Endothelial cell of umbilical vein (primary cell): ENCODE results near the gene DNAH11. TPM values are rescaled to one million over a fixed set of nuclear protein-coding genes. Genes with fewer than 3 reads are reported as not detected.

Source experiments
- BruUV-seq: library from RNA; stranded (reverse); fragments of 400-500 nt; replicated peaks from 2 replicates; lab custom pipeline; 2021; lab: Mats Ljungman, UMichigan
- CTCF ChIA-PET: fragments of 300-600, 350-600 bp; sonication (Branson Sonifier 250); formaldehyde crosslinking; loops from one replicate; lab custom pipeline; 2021; ENCODE audit warnings: antibody characterized with exemption, inconsistent platforms; lab: Charles Lee
- POLR2A ChIA-PET: fragments of 300-600, 350-600 bp; sonication (Branson Sonifier 250); formaldehyde crosslinking; loops from one replicate; lab custom pipeline; 2021; ENCODE audit warnings: antibody characterized with exemption, inconsistent platforms; lab: Charles Lee
- DNase-seq: peaks from one replicate; pipeline ENCODE4 v3.0.0-alpha.2; 2011; ENCODE audit warnings: low read depth, low spot score
- FAIRE-seq: peaks from 2 replicates; lab custom pipeline; 2011; peaks lifted over from hg19 to GRCh38; lab: Jason Lieb, UNC
- H2AFZ ChIP-seq: 2 replicates; pipeline ENCODE4 v1.6.0; 2012; ENCODE audit warnings: low read depth, low read length, control low read depth, inconsistent platforms
- H3K27ac ChIP-seq: 2 replicates; pipeline ENCODE4 v1.5.1; 2011; ENCODE audit warnings: low read depth, mild to moderate bottlenecking, control low read depth, low read length, moderate library complexity; ENCODE audit not compliant: insufficient read depth
- H3K27me3 ChIP-seq, 2 experiments: 2 replicates each; pipeline versions ENCODE4 v1.6.0 to v1.6.1; 2011; ENCODE audit warnings: low read length in 2 of 2, mixed read lengths in 1 of 2; ENCODE audit not compliant: control insufficient read depth in 2 of 2, insufficient read depth in 2 of 2
- H3K36me3 ChIP-seq, 2 experiments: 2 replicates in 1 of 2; 3 replicates in 1 of 2; pipeline ENCODE4 v1.5.1; 2011; ENCODE audit warnings: low read length in 2 of 2, mild to moderate bottlenecking in 1 of 2, moderate library complexity in 1 of 2; ENCODE audit not compliant: control insufficient read depth in 2 of 2, insufficient read depth in 2 of 2; ENCODE audit errors: extremely low read depth in 1 of 2
- H3K4me1 ChIP-seq: 3 replicates; pipeline ENCODE4 v1.5.1; 2011; ENCODE audit warnings: mild to moderate bottlenecking, low read length; ENCODE audit not compliant: control insufficient read depth, insufficient read depth; ENCODE audit errors: extremely low read depth
- H3K4me2 ChIP-seq: 2 replicates; pipeline ENCODE4 v1.6.1; 2011; ENCODE audit warnings: low read length, control low read depth, mixed read lengths; ENCODE audit not compliant: insufficient read depth
- H3K4me3 ChIP-seq, 3 experiments: fragments of 200-600 bp in 1 of 3; sonication (generic), shearing (Covaris generic) in 1 of 3; replicated peaks in 1 of 3; 2 replicates each; pipeline ENCODE4 v1.5.1; 2011 to 2016; ENCODE audit warnings: control low read depth in 3 of 3, low read length in 3 of 3, mild to moderate bottlenecking in 2 of 3, inconsistent platforms in 1 of 3, low read depth in 1 of 3, moderate library complexity in 1 of 3; ENCODE audit not compliant: insufficient read depth in 1 of 3
- H3K79me2 ChIP-seq: 2 replicates; pipeline ENCODE4 v1.6.0; 2012; ENCODE audit warnings: low read length, inconsistent platforms; ENCODE audit not compliant: control insufficient read depth, insufficient read depth
- H3K9ac ChIP-seq: replicated peaks from 2 replicates; pipeline ENCODE3; 2011; ENCODE audit warnings: low read length, control low read depth; ENCODE audit not compliant: insufficient read depth; ENCODE audit errors: extremely low read depth
- H3K9me1 ChIP-seq: replicated peaks from 3 replicates; pipeline ENCODE4 v1.6.0; 2011; ENCODE audit warnings: mild to moderate bottlenecking, low read length; ENCODE audit not compliant: control insufficient read depth, insufficient read depth; ENCODE audit errors: extremely low read depth
- H3K9me3 ChIP-seq: replicated peaks from 2 replicates; pipeline ENCODE4 v1.5.1; 2012; ENCODE audit warnings: low read length, inconsistent platforms; ENCODE audit not compliant: control insufficient read depth, insufficient read depth
- H4K20me1 ChIP-seq: replicated peaks from 2 replicates; pipeline ENCODE3; 2011; ENCODE audit warnings: mild to moderate bottlenecking, low read length; ENCODE audit not compliant: control insufficient read depth, insufficient read depth; ENCODE audit errors: extremely low read depth
- EZH2 ChIP-seq: IDR thresholded peaks from 2 replicates; pipeline ENCODE4 v1.6.1; 2012; ENCODE audit warnings: borderline replicate concordance, low read depth, mild to moderate bottlenecking, moderate library complexity, low read length, inconsistent platforms; ENCODE audit not compliant: severe bottlenecking
- FOS ChIP-seq: IDR thresholded peaks from 2 replicates; pipeline ENCODE4 v1.6.1; 2011; ENCODE audit warnings: mild to moderate bottlenecking, low read length, moderate library complexity, borderline replicate concordance; ENCODE audit not compliant: insufficient read depth
- GATA2 ChIP-seq: IDR thresholded peaks from 2 replicates; pipeline ENCODE4 v1.7.0; 2011; ENCODE audit warnings: low read depth, mild to moderate bottlenecking, moderate library complexity, mixed read lengths, low read length; ENCODE audit not compliant: insufficient read length, insufficient read depth
- JUN ChIP-seq: IDR thresholded peaks from 2 replicates; pipeline ENCODE4 v1.6.1; 2011; ENCODE audit warnings: borderline replicate concordance, low read depth; ENCODE audit not compliant: insufficient read length, insufficient read depth
- MYC ChIP-seq: IDR thresholded peaks from one replicate; pipeline ENCODE4 v1.6.1; 2011; ENCODE audit warnings: mild to moderate bottlenecking, low read depth, low read length
- POLR2A ChIP-seq: IDR thresholded peaks from 2 replicates; pipeline ENCODE4 v1.6.1; 2012; ENCODE audit warnings: low read depth, mild to moderate bottlenecking, control low read depth, low read length
- POLR2AphosphoS5 ChIP-seq: IDR thresholded peaks from 2 replicates; pipeline ENCODE4 v1.6.1; 2012; ENCODE audit warnings: low read depth, mild to moderate bottlenecking, control low read depth, low read length, moderate library complexity; ENCODE audit not compliant: insufficient read depth
- dilution Hi-C: fragments of 300-500 bp; cut with MboI; formaldehyde crosslinking; loops from one replicate; pipeline ENCODE4 v1.15.0; 2019; ENCODE audit warnings: low sequenced_read_pairs; ENCODE audit not compliant: extremely low pct_ligation_motif_present
- intact Hi-C: fragments of 100-400 bp; cut with micrococcal nuclease; formaldehyde crosslinking; loops from one replicate; pipeline ENCODE4 v1.10.0; 2022
- polyA plus RNA-seq, 4 experiments: library from polyadenylated mRNA; depleted of rRNA in 3 of 4; stranded (reverse) in 3 of 4; unstranded in 1 of 4; fragments of >200 nt; gene quantifications; 2 replicates each; pipeline versions ENCODE4 v1.2.1 to v1.2.3, GENCODE V29; 2011 to 2012; ENCODE audit warnings: missing spikeins in 1 of 4
- total RNA-seq: library from RNA; stranded (reverse); gene quantifications from 2 replicates; pipeline ENCODE4 v1.2.3, GENCODE V29; 2021
- TF ChIP-seq, protein P1 (sequence below), 2 donors: IDR thresholded peaks; 1 replicate in 1 of 2; 2 replicates in 1 of 2; pipeline ENCODE4 v1.5.1; 2011; ENCODE audit warnings: low read length in 2 of 2, mild to moderate bottlenecking in 2 of 2, moderate library complexity in 2 of 2, control low read depth in 1 of 2, inconsistent platforms in 1 of 2, low read depth in 1 of 2; ENCODE audit not compliant: insufficient read depth in 1 of 2; ENCODE audit errors: extremely low read depth in 1 of 2
- TF ChIP-seq, protein P2 (sequence below): IDR thresholded peaks from 2 replicates; pipeline ENCODE4 v1.6.1; 2011; ENCODE audit not compliant: insufficient read depth, insufficient read length

DNAH11 gene
- total and polyA plus RNA-seq, 2 donors (not counting 3 experiments of a cell fraction or from before 2014, with no cell fraction given), result 0.69 to 0.91 TPM

DNA sequence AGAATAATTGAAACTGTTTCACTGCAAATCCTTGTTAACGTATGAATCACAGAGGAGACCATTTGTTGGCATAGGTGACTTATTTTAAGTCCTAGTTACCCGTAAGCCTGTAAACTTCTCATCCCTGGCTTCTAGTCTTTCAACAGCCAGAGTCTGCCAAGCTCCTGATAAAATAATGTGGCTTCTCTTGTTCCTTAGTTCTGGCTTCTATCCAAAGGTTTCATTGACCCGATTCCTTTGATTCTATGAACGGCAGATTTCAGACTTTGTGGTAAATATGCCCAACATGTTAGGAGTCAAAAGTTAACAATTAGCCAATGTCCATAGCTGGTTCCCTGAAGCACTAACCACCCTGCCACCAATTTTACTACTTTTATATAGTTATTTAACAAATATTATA is 23.3 kb downstream of the DNAH11 start:
- no peak for FAIRE-seq
- no peaks in the 10 kb centered on the region for H3K79me2 ChIP-seq
- dilution Hi-C loops, result no loop called here

More for the DNA sequence above, 23.3 kb downstream of the DNAH11 start:
- DNase-seq, result no peak
- BruUV-seq, result no TSS peak
- Histone ChIP-seq H2AFZ (no peak overlapping the region), H3K9me1 (no peaks in the 10 kb centered on the region), H3K9ac (no peak overlapping the region), H4K20me1 (no peaks in the 10 kb centered on the region), H3K9me3 (no peaks in the 10 kb centered on the region), H3K36me3 (no peaks in the 10 kb centered on the region), H3K4me3 (no peak overlapping the region), H3K27me3 (peaks cover 7% of the 10 kb centered on the region in 2 experiments), H3K4me2 (no peak overlapping the region), H3K27ac (no peak overlapping the region), H3K4me1 (no peaks in the 10 kb centered on the region)
- CTCF ChIA-PET, result interaction anchor here (0.6 to 1.8 kb wide), 2 partner anchors 232 to 312 kb away, joined by 4 read pairs; no protein-coding TSS in a partner anchor
- TF ChIP-seq FOS (no peak), GATA2 (no peak), POLR2AphosphoS5 (no peak), JUN (no peak), EZH2 (no peak), POLR2A (no peak), MYC (no peak)
- TF ChIP-seq, protein P1, sequence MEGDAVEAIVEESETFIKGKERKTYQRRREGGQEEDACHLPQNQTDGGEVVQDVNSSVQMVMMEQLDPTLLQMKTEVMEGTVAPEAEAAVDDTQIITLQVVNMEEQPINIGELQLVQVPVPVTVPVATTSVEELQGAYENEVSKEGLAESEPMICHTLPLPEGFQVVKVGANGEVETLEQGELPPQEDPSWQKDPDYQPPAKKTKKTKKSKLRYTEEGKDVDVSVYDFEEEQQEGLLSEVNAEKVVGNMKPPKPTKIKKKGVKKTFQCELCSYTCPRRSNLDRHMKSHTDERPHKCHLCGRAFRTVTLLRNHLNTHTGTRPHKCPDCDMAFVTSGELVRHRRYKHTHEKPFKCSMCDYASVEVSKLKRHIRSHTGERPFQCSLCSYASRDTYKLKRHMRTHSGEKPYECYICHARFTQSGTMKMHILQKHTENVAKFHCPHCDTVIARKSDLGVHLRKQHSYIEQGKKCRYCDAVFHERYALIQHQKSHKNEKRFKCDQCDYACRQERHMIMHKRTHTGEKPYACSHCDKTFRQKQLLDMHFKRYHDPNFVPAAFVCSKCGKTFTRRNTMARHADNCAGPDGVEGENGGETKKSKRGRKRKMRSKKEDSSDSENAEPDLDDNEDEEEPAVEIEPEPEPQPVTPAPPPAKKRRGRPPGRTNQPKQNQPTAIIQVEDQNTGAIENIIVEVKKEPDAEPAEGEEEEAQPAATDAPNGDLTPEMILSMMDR (IDR thresholded peaks at IDR 0.05; ENCODE audit: extremely low read depth in 1 of 2, insufficient read depth in 1 of 2, low read depth in 1 of 2, low read length in 2 of 2), result no peak
- TF ChIP-seq, protein P2, sequence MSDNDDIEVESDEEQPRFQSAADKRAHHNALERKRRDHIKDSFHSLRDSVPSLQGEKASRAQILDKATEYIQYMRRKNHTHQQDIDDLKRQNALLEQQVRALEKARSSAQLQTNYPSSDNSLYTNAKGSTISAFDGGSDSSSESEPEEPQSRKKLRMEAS, result no peak
- intact Hi-C loops, result loop anchor here (5.0 kb wide), 1 partner anchor 309 kb away; no protein-coding TSS in a partner anchor
- POLR2A ChIA-PET, result no interaction called here
